Stomach (tissue), 4 donors: Measurements from ENCODE around the gene KIAA0930.

Experiments
- POLR2A ChIP-seq, 4 donors: fragments of 450-650 bp; IDR thresholded peaks; one replicate each; pipeline ENCODE4 v1.6.1; 2016; ENCODE audit warnings: antibody characterized with exemption in 4 of 4, control low read depth in 2 of 4, mild to moderate bottlenecking in 1 of 4, moderate library complexity in 1 of 4
- TF ChIP-seq, protein P1 (sequence below), 7 experiments: fragments of 450-650 bp in 4 of 7; fragments of 200-600 bp in 3 of 7; sonication (generic) in 3 of 7; IDR thresholded peaks; one replicate each; pipeline ENCODE4 v1.5.1; 2016 to 2019; ENCODE audit warnings: antibody characterized with exemption in 7 of 7, control low read depth in 2 of 7, mild to moderate bottlenecking in 1 of 7

GRCh38 chr22:45270095-45271020 is 29.7 kb upstream of the KIAA0930 start:
- TF ChIP-seq, protein P1, sequence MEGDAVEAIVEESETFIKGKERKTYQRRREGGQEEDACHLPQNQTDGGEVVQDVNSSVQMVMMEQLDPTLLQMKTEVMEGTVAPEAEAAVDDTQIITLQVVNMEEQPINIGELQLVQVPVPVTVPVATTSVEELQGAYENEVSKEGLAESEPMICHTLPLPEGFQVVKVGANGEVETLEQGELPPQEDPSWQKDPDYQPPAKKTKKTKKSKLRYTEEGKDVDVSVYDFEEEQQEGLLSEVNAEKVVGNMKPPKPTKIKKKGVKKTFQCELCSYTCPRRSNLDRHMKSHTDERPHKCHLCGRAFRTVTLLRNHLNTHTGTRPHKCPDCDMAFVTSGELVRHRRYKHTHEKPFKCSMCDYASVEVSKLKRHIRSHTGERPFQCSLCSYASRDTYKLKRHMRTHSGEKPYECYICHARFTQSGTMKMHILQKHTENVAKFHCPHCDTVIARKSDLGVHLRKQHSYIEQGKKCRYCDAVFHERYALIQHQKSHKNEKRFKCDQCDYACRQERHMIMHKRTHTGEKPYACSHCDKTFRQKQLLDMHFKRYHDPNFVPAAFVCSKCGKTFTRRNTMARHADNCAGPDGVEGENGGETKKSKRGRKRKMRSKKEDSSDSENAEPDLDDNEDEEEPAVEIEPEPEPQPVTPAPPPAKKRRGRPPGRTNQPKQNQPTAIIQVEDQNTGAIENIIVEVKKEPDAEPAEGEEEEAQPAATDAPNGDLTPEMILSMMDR (IDR thresholded peaks at IDR 0.05): no peak
- no peak for TF ChIP-seq POLR2A (IDR thresholded peaks at IDR 0.05)
